GM12864 (cell line): ENCODE results near the gene RASSF8.

Experiments
- DNase-seq: peaks from one replicate; pipeline ENCODE4 v3.0.0-alpha.2; 2011; ENCODE audit warnings: low read depth
- H3K4me3 ChIP-seq: 2 replicates; pipeline ENCODE4 v1.5.1; 2011; ENCODE audit warnings: mild to moderate bottlenecking, low read depth, low read length, control low read depth
- CTCF ChIP-seq: IDR thresholded peaks from 2 replicates; pipeline ENCODE4 v1.5.1; 2011; ENCODE audit warnings: low read depth, mild to moderate bottlenecking, moderate library complexity, low read length, control low read depth, inconsistent platforms; ENCODE audit errors: missing control alignments

Gene RASSF8

DNA sequence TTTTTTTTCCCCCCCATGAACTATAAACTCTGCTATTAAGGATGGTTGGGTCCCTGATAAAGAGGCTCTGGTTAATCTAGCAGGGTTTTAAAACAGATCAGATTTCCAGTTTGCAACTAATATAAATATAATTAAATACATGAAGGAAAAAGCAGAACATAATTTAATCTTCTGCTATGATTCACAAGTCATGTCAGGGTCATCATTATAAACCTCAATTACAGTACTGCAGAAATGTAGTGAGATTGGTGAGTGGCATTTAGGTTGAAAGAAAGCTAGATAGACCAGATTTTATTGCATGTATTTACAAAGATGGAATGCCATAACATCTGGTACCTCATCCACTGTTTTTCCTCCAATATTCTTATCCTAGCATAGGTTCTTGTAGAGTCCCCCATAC lies 14.5 kb upstream of the RASSF8 start:
- H3K4me3 ChIP-seq = no peak overlapping the region
- no peak for DNase-seq
- TF ChIP-seq CTCF = no peak

- no peak overlapping the region for H3K4me3 ChIP-seq
- DNase-seq = no peak
- no peak for TF ChIP-seq CTCF
Observed at GRCh38 chr12:25949343-25949742, 9.1 kb upstream of the RASSF8 start.

- TF ChIP-seq CTCF = no peak
- H3K4me3 ChIP-seq = no peak overlapping the region
- DNase-seq = no peak
Observed at GRCh38 chr12:25950329-25951115, 8.0 kb upstream of the RASSF8 start.

- TF ChIP-seq CTCF = no peak
- no peak for DNase-seq
- H3K4me3 ChIP-seq = peak overlapping the region; percentile 48
Observed at GRCh38 chr12:25957793-25958427, 572 bp upstream of the RASSF8 start.

DNA sequence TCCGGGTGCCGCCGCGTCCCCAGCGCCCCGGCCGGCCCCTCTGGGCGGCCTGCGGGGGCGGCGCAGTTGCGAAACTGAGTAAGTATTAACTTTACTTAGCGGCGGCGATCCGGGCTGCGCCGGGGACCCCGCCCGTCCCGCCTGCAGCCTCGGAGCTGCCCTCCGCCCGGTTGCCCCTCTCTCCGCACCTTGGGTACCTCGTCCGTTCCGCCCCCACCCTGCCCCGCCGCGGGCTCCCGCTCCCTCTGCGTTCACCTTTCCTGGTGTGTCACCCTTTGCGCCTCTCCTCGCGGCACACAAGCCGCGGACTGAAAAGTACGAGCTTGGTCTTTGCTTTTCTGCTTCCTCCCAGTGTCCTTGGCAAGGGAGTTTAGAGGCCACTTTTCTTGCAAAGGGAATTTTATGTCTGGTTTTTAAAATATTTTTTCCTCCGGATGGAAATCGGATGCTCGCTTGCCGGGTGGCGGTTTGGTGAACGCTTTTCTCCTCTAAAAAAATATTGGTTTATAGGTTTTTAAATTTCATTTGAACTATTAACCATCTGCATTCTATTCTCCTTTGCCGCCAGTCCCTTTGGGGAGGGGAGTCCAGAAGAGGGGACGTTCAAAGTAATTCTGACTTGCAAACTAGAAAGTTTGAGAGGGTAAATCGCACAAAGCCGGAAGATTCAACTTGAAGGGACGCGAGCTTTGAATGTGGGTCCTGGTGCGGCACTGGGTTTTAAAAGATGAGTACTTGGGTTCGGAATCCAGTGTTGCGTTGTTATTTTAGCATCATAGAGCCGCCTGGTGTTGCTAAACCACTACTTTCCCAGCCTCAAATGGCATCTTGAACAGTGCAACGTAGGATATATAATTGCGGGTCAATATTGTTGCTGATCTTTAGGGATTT lies 834 bp downstream of the RASSF8 start:
- TF ChIP-seq CTCF = no peak
- DNase-seq = no peak
- H3K4me3 ChIP-seq = peak overlapping the region; percentile 48

GRCh38 chr12:25960143-25960542 lies 1.7 kb downstream of the RASSF8 start:
- no peak overlapping the region for H3K4me3 ChIP-seq
- TF ChIP-seq CTCF = no peak
- no peak for DNase-seq
